GM12872 (cell line): ENCODE results near the gene ARHGAP15.

ENCODE experiments used
- CTCF ChIP-seq: IDR thresholded peaks from 3 replicates; pipeline ENCODE4 v1.5.1; 2011; ENCODE audit warnings: low read depth, mild to moderate bottlenecking, low read length, moderate library complexity; ENCODE audit not compliant: insufficient read depth

The ARHGAP15 gene

DNA sequence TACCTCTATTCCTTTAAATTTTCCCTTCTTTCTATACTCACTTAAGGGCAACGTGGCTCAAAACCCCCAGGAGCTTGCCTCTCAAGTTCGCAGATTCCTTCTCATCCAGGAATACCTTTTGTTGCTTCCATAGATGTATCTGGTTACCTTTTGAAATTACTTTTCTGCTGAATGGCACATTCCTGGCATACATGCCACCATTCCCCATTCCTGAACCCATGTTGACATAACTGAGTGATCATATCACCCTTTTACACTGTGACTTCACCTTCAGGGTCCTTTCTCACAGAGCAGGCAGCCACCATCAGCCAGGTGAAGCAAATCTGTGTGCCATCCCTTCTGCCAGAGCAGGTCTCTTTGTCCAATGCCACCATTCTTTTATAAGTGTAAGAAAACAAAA, 615.8 kb downstream of the ARHGAP15 start:
- no peak for TF ChIP-seq CTCF

DNA sequence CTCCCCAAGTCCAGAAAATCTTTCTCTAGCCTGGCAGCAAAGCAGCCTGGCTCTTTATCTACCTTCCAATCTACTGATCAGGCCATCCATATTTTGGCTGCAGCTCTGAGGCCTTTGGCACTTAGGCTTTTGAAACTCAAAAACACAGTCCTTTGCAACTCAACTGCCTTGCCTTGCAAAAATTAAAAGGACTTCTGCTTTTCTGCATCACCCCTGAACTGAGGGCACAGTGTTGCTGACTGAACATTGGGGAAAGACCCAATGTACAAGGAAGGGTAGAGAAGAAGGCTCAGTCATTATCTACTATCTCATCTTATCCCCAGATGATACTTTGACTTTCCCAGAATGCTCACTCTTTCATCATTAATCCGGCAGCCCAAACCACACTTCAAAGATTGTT, 625.5 kb downstream of the ARHGAP15 start:
- TF ChIP-seq CTCF, result no peak

DNA sequence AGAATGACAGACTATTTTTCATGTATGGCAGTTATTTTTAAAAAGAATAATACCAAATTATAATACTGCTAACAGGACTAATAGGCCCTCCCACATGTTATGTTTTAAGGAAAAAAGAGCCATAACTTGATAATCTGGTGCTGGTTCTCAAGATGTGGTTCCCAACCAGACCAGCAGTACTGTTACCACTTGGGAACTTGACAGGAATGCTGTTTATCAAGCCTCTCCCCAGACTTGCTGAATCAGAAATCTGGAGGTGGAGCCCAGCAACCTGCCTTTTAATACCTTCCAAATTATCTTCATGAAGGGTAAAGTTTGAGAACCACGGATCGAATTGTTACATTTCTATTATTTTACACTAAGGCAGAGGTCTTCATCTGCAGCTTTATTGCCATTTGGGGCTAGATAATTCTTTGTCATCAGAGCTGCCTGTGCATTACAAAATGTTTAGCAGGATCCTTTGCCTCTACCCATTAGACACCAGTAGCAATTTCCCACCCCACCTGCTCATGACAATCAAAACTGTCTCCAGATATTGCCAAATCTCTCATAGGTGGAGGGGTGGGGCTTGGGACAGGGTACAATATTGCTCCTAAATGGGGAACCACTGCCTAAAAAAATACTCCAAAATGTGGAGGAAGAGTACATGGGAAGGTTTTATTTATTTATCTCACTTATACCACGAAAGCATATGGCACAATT, 629.6 kb downstream of the ARHGAP15 start:
- no peak for TF ChIP-seq CTCF

GRCh38 chr2:143759455-143759854, 630.2 kb downstream of the ARHGAP15 start:
- no peak for TF ChIP-seq CTCF

GRCh38 chr2:143762176-143762928, 633.1 kb downstream of the ARHGAP15 start:
- no peak for TF ChIP-seq CTCF

DNA sequence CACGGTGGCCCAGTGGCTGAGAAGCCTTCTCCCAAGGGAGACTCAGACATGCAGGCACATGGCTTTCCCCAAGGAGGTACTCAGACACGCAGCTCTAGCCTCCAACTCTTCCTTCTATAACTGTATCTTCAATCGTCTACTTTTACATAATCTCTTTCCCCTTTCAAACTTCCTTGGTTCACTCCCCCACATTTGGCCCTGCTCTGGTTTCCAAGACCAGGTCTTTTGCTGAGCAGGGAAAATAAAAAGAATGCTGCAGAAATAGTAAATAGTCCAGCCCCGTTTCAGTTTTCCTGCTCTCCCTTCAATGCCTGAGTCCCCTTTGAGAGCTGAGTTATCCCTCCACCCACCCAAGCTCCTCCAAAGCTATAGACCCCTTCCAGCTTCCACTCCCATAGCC, 635.0 kb downstream of the ARHGAP15 start:
- TF ChIP-seq CTCF, result no peak

GRCh38 chr2:143764706-143765105, 635.5 kb downstream of the ARHGAP15 start:
- TF ChIP-seq CTCF, result no peak
